A549 (cell line): ENCODE results near the gene ERV3-1.
"Not testable (repeated sequence)": the region's sequence is repeated elsewhere in the genome, so short reads cannot be mapped to it uniquely, and the experiment has no call there.

Experiments
- CHD4 ChIP-seq: fragments of 200-600 bp; sonication (generic); IDR thresholded peaks from 2 replicates; pipeline ENCODE4 v1.6.1; 2016; ENCODE audit warnings: antibody characterized with exemption, mild to moderate bottlenecking, borderline replicate concordance
- EP300 ChIP-seq, 2 experiments: fragments of >200 bp; sonication (Bioruptor Twin); formaldehyde crosslinking; IDR thresholded peaks; 2 replicates in 1 of 2; 3 replicates in 1 of 2; pipeline ENCODE4 v1.6.1; 2016 to 2017
- FOSL2 ChIP-seq, 2 experiments: fragments of 450-650 bp in 1 of 2; fragments of >200 bp in 1 of 2; sonication (Bioruptor Twin) in 1 of 2; formaldehyde crosslinking; IDR thresholded peaks; 2 replicates each; pipeline versions ENCODE4 v1.5.0 to v1.6.1; 2016 to 2020; ENCODE audit warnings: mild to moderate bottlenecking in 1 of 2, moderate library complexity in 1 of 2
- HOXA7 ChIP-seq: fragments of 250-450 bp; sonication (Bioruptor Pico); IDR thresholded peaks from 2 replicates; pipeline ENCODE4 v1.5.0; 2020; ENCODE audit warnings: mild to moderate bottlenecking, moderate library complexity
- MYC ChIP-seq: IDR thresholded peaks from 2 replicates; pipeline ENCODE4 v1.6.1; 2012; ENCODE audit warnings: mild to moderate bottlenecking, inconsistent platforms, low read length, improper control_type of control experiment, borderline replicate concordance
- POLR2A ChIP-seq: IDR thresholded peaks from 2 replicates; pipeline ENCODE4 v1.6.1; 2012; ENCODE audit warnings: mild to moderate bottlenecking, low read length
- RAD21 ChIP-seq, 2 experiments: fragments of >200 bp in 1 of 2; sonication (Bioruptor Twin) in 1 of 2; formaldehyde crosslinking in 1 of 2; IDR thresholded peaks in 1 of 2; conservative IDR thresholded peaks in 1 of 2; 2 replicates in 1 of 2; 3 replicates in 1 of 2; pipeline ENCODE4 v1.6.1; 2012 to 2018; ENCODE audit warnings: inconsistent platforms in 1 of 2
- TF ChIP-seq, protein P1 (sequence below): fragments of 200-600 bp; sonication (generic); IDR thresholded peaks from 2 replicates; pipeline ENCODE4 v1.6.1; 2016; ENCODE audit warnings: antibody characterized with exemption, mild to moderate bottlenecking, moderate library complexity
- TF ChIP-seq, protein P2 (sequence below): fragments of >200 bp; sonication (Bioruptor Twin); formaldehyde crosslinking; IDR thresholded peaks from 3 replicates; pipeline ENCODE4 v1.5.1; 2016
- TF ChIP-seq, protein P3 (sequence below): fragments of 250-450 bp; sonication (Bioruptor Pico); IDR thresholded peaks from 2 replicates; pipeline ENCODE4 v1.5.0; 2021; ENCODE audit warnings: mild to moderate bottlenecking, moderate library complexity, borderline replicate concordance

DNA sequence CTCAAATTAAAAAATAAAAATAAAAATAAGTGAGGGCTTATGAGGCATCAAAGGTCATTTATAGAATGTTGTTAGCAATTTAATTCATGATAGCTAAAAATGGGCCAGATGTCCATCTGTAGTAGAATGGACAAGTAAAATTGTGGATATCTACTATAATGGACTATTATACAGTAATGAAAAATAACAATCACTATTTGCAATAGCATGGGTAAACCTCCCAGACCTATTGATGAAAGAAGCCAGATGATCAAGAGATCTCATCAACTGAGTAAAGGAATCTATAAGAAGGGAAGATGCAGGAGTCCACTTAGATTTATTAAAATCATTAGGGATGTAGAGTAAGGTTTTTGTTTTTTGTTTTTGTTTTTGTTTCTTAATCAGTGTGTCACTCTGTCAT is 29.0 kb upstream of the ERV3-1 start:
- TF ChIP-seq, protein P1, sequence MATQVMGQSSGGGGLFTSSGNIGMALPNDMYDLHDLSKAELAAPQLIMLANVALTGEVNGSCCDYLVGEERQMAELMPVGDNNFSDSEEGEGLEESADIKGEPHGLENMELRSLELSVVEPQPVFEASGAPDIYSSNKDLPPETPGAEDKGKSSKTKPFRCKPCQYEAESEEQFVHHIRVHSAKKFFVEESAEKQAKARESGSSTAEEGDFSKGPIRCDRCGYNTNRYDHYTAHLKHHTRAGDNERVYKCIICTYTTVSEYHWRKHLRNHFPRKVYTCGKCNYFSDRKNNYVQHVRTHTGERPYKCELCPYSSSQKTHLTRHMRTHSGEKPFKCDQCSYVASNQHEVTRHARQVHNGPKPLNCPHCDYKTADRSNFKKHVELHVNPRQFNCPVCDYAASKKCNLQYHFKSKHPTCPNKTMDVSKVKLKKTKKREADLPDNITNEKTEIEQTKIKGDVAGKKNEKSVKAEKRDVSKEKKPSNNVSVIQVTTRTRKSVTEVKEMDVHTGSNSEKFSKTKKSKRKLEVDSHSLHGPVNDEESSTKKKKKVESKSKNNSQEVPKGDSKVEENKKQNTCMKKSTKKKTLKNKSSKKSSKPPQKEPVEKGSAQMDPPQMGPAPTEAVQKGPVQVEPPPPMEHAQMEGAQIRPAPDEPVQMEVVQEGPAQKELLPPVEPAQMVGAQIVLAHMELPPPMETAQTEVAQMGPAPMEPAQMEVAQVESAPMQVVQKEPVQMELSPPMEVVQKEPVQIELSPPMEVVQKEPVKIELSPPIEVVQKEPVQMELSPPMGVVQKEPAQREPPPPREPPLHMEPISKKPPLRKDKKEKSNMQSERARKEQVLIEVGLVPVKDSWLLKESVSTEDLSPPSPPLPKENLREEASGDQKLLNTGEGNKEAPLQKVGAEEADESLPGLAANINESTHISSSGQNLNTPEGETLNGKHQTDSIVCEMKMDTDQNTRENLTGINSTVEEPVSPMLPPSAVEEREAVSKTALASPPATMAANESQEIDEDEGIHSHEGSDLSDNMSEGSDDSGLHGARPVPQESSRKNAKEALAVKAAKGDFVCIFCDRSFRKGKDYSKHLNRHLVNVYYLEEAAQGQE, result not testable (repeated sequence)
- not testable (repeated sequence) for TF ChIP-seq HOXA7 (CRISPR knock-in tag); RAD21 (conservative IDR thresholded peaks at IDR 0.05 in 1 of 2, IDR thresholded peaks at IDR 0.05 in 1 of 2); EP300 (IDR thresholded peaks at IDR 0.05); CHD4; POLR2A; MYC; FOSL2 (IDR thresholded peaks at IDR 0.05); FOSL2 (CRISPR knock-in tag; IDR thresholded peaks at IDR 0.05)
- TF ChIP-seq, protein P2, sequence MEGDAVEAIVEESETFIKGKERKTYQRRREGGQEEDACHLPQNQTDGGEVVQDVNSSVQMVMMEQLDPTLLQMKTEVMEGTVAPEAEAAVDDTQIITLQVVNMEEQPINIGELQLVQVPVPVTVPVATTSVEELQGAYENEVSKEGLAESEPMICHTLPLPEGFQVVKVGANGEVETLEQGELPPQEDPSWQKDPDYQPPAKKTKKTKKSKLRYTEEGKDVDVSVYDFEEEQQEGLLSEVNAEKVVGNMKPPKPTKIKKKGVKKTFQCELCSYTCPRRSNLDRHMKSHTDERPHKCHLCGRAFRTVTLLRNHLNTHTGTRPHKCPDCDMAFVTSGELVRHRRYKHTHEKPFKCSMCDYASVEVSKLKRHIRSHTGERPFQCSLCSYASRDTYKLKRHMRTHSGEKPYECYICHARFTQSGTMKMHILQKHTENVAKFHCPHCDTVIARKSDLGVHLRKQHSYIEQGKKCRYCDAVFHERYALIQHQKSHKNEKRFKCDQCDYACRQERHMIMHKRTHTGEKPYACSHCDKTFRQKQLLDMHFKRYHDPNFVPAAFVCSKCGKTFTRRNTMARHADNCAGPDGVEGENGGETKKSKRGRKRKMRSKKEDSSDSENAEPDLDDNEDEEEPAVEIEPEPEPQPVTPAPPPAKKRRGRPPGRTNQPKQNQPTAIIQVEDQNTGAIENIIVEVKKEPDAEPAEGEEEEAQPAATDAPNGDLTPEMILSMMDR, result not testable (repeated sequence)
- TF ChIP-seq, protein P3, sequence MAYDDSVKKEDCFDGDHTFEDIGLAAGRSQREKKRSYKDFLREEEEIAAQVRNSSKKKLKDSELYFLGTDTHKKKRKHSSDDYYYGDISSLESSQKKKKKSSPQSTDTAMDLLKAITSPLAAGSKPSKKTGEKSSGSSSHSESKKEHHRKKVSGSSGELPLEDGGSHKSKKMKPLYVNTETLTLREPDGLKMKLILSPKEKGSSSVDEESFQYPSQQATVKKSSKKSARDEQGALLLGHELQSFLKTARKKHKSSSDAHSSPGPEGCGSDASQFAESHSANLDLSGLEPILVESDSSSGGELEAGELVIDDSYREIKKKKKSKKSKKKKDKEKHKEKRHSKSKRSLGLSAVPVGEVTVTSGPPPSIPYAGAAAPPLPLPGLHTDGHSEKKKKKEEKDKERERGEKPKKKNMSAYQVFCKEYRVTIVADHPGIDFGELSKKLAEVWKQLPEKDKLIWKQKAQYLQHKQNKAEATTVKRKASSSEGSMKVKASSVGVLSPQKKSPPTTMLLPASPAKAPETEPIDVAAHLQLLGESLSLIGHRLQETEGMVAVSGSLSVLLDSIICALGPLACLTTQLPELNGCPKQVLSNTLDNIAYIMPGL (CRISPR knock-in tag), result not testable (repeated sequence)
